ENCODE results near the gene SYT1. TPM values are rescaled to one million over a fixed set of nuclear protein-coding genes. Genes with fewer than 3 reads are reported as not detected.

SYT1 gene
- total and polyA plus RNA-seq, 2 donors (not counting 3 experiments of a cell fraction or from before 2014, with no cell fraction given) = 3.2 to 15.3 TPM

GRCh38 chr12:79143803-79144202 lies 279.2 kb downstream of the SYT1 start:
- no peak overlapping the region for H3K4me3 ChIP-seq (replicated peaks in 1 of 3; ENCODE audit: insufficient read depth in 1 of 3, low read depth in 1 of 3, low read length in 3 of 3)
- H3K9me1 ChIP-seq (replicated peaks; ENCODE audit: control insufficient read depth, extremely low read depth, insufficient read depth, low read length) = no peaks in the 10 kb centered on the region
- H3K27ac ChIP-seq (ENCODE audit: insufficient read depth, low read depth, low read length) = no peak overlapping the region
- H3K9me3 ChIP-seq (replicated peaks; ENCODE audit: control insufficient read depth, insufficient read depth, low read length) = no peaks in the 10 kb centered on the region
- BruUV-seq (replicated peaks) = no TSS peak
- intact Hi-C loops (cut with micrococcal nuclease) = no loop called here
- no peaks in the 10 kb centered on the region for H3K36me3 ChIP-seq (ENCODE audit: control insufficient read depth in 2 of 2, extremely low read depth in 1 of 2, insufficient read depth in 2 of 2, low read length in 2 of 2)
- no peak for TF ChIP-seq POLR2AphosphoS5 (IDR thresholded peaks at IDR 0.05; ENCODE audit: insufficient read depth, low read depth, low read length)
- TF ChIP-seq FOS (IDR thresholded peaks at IDR 0.05; ENCODE audit: borderline replicate concordance, insufficient read depth, low read length) = no peak
- TF ChIP-seq CTCF (IDR thresholded peaks at IDR 0.05; ENCODE audit: extremely low read depth in 1 of 2, insufficient read depth in 1 of 2, low read depth in 1 of 2, low read length in 2 of 2) = no peak
- TF ChIP-seq GATA2 (IDR thresholded peaks at IDR 0.05; ENCODE audit: insufficient read depth, insufficient read length, low read depth, low read length) = no peak
- no peak for TF ChIP-seq MAX (IDR thresholded peaks at IDR 0.05; ENCODE audit: insufficient read depth, insufficient read length)
- TF ChIP-seq POLR2A (IDR thresholded peaks at IDR 0.05; ENCODE audit: low read depth, low read length) = no peak
- no peak for TF ChIP-seq EZH2 (IDR thresholded peaks at IDR 0.05; ENCODE audit: borderline replicate concordance, low read depth, low read length, severe bottlenecking)
- no peak for TF ChIP-seq JUN (IDR thresholded peaks at IDR 0.05; ENCODE audit: borderline replicate concordance, insufficient read depth, insufficient read length, low read depth)
- no peak for TF ChIP-seq MYC (IDR thresholded peaks at IDR 0.05; ENCODE audit: low read depth, low read length)
- no peaks in the 10 kb centered on the region for H3K79me2 ChIP-seq (ENCODE audit: control insufficient read depth, insufficient read depth, low read length)
- ChIA-PET POLR2A (no interaction called here), CTCF (interaction anchor here (1.2 to 1.6 kb wide), 2 partner anchors 8 to 10 kb away, joined by 3 to 4 read pairs; no protein-coding TSS in a partner anchor)
- dilution Hi-C loops (cut with MboI; ENCODE audit: extremely low pct_ligation_motif_present, low sequenced_read_pairs) = no loop called here
- DNase-seq (ENCODE audit: low read depth, low spot score) = no peak
- no peaks in the 10 kb centered on the region for H3K27me3 ChIP-seq (ENCODE audit: control insufficient read depth in 2 of 2, insufficient read depth in 2 of 2, low read length in 2 of 2)
- no peak overlapping the region for H2AFZ ChIP-seq (ENCODE audit: low read depth, low read length)
- H3K4me1 ChIP-seq (ENCODE audit: control insufficient read depth, extremely low read depth, insufficient read depth, low read length) = no peaks in the 10 kb centered on the region
- H4K20me1 ChIP-seq (replicated peaks; ENCODE audit: control insufficient read depth, extremely low read depth, insufficient read depth, low read length) = no peaks in the 10 kb centered on the region
- no peak overlapping the region for H3K9ac ChIP-seq (replicated peaks; ENCODE audit: extremely low read depth, insufficient read depth, low read length)
- H3K4me2 ChIP-seq (ENCODE audit: insufficient read depth, low read length) = no peak overlapping the region
- no peak for FAIRE-seq

Data from endothelial cell of umbilical vein (primary cell).